DOHH2 (cell line): Measurements from ENCODE around the gene SLC66A1.

Experiments used
- H3F3A ChIP-seq: fragments of 200-600 bp; sonication (generic), shearing (Covaris generic); 2 replicates; pipeline ENCODE4 v1.6.0; 2016; ENCODE audit warnings: antibody characterized with exemption, mild to moderate bottlenecking; ENCODE audit not compliant: control insufficient read depth, insufficient read depth
- H3K27ac ChIP-seq: fragments of 200-600 bp; sonication (generic); 2 replicates; pipeline ENCODE4 v1.5.1; 2014; ENCODE audit warnings: low read depth, mild to moderate bottlenecking, low read length, moderate library complexity
- H3K27me3 ChIP-seq: fragments of 200-600 bp; sonication (generic); 2 replicates; pipeline ENCODE4 v1.6.1; 2014; ENCODE audit warnings: mild to moderate bottlenecking, low read length, mixed read lengths; ENCODE audit not compliant: control insufficient read depth
- H3K36me3 ChIP-seq: fragments of 200-600 bp; sonication (generic); 2 replicates; pipeline ENCODE4 v1.6.1; 2014; ENCODE audit warnings: mild to moderate bottlenecking, low read length, moderate library complexity, mixed read lengths; ENCODE audit not compliant: control insufficient read depth
- H3K4me1 ChIP-seq: fragments of 200-600 bp; sonication (generic); 2 replicates; pipeline ENCODE4 v1.6.1; 2014; ENCODE audit warnings: mild to moderate bottlenecking, low read length, mixed read lengths; ENCODE audit not compliant: control insufficient read depth
- H3K4me2 ChIP-seq: fragments of 200-600 bp; sonication (generic); 2 replicates; pipeline ENCODE4 v1.6.0; 2014; ENCODE audit warnings: mild to moderate bottlenecking, low read length, moderate library complexity
- H3K4me3 ChIP-seq: fragments of 200-600 bp; sonication (generic); 2 replicates; pipeline ENCODE4 v1.5.1; 2014; ENCODE audit warnings: mild to moderate bottlenecking, low read length, mixed read lengths
- H3K79me2 ChIP-seq: fragments of 200-600 bp; sonication (generic); 2 replicates; pipeline ENCODE4 v1.6.1; 2014; ENCODE audit warnings: mild to moderate bottlenecking, low read length, mixed read lengths; ENCODE audit not compliant: control insufficient read depth
- H3K9me2 ChIP-seq: fragments of 200-600 bp; sonication (generic); replicated peaks from 2 replicates; pipeline ENCODE4 v1.6.1; 2014; ENCODE audit warnings: mild to moderate bottlenecking, low read length, mixed read lengths; ENCODE audit not compliant: control insufficient read depth
- H3K9me3 ChIP-seq: fragments of 200-600 bp; sonication (generic); 2 replicates; pipeline ENCODE4 v1.6.1; 2014; ENCODE audit warnings: antibody characterized with exemption, low read length, mixed read lengths; ENCODE audit not compliant: control insufficient read depth, insufficient read depth
- H4K20me1 ChIP-seq: fragments of 200-600 bp; sonication (generic); 2 replicates; pipeline ENCODE4 v1.6.0; 2014; ENCODE audit warnings: low read depth, mild to moderate bottlenecking, antibody characterized with exemption, low read length, moderate library complexity; ENCODE audit not compliant: control insufficient read depth, insufficient read depth
- EZH2phosphoT487 ChIP-seq: fragments of 200-600 bp; sonication (generic); IDR thresholded peaks from 2 replicates; pipeline ENCODE4 v1.6.1; 2017; ENCODE audit warnings: borderline replicate concordance, mild to moderate bottlenecking, antibody characterized with exemption, low read length, moderate library complexity, mixed read lengths
- TF ChIP-seq, protein P1 (sequence below): fragments of 200-600 bp; sonication (generic); IDR thresholded peaks from one replicate; pipeline ENCODE4 v1.5.1; 2014; ENCODE audit warnings: antibody characterized with exemption, mild to moderate bottlenecking, low read depth, low read length; ENCODE audit not compliant: poor library complexity, severe bottlenecking

The SLC66A1 gene

DNA sequence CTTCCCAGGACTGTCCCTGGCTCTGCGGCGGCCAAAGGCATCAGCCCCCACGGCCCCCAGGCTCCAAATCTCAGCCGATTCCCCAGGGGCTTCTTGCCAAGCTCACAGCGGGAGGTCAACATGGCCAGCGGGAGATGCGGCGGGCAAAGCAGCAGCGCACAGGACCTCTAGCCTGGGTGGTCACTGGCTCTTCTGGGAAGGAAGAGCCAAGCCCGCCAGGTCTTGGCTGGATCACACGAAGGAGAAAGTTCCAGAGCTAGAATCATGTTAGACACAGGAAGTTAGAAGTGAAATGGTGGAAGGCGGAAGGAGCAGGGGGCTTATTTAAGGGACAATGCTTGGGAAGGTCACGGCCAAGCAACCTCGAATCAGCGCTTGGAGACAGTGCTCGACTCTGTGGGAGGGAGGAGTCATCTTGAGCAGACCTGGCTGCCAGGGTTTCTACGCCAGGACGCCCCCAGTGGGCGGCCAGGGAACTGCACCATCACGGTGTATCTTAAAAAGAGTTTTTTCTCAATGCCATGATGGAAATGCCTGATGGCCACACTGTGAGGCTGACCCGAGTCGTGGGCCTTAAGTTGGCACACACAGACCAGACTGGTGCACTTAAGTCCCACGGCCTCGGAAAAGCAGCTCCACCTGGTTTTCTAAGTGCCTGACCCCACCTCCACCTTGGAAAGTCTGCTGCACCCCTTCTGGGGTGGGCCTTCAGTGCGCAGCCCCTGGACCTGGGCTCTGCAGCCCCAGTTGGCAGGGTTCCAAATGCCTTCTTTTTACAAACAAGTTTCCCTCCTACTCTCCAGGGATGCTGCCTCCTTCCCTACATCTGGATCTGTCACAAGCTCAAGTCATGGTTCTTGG, 29.3 kb downstream of the SLC66A1 start:
- Histone ChIP-seq H3K36me3 (peaks cover 14% of the 10 kb centered on the region), H3K27me3 (no peaks in the 10 kb centered on the region), H3K4me2 (peak overlapping the region; percentile 46), H3K4me3 (peak overlapping the region; percentile 26; the same call in 1 of the 2 replicates), H3K27ac (no peak overlapping the region), H3K9me3 (no peaks in the 10 kb centered on the region), H3F3A (no peaks in the 10 kb centered on the region), H3K9me2 (no peaks in the 10 kb centered on the region), H3K4me1 (peaks cover 10% of the 10 kb centered on the region), H3K79me2 (no peaks in the 10 kb centered on the region; the same call in 1 of the 2 replicates), H4K20me1 (peaks cover 4% of the 10 kb centered on the region; the same call in 1 of the 2 replicates)
- TF ChIP-seq, protein P1, sequence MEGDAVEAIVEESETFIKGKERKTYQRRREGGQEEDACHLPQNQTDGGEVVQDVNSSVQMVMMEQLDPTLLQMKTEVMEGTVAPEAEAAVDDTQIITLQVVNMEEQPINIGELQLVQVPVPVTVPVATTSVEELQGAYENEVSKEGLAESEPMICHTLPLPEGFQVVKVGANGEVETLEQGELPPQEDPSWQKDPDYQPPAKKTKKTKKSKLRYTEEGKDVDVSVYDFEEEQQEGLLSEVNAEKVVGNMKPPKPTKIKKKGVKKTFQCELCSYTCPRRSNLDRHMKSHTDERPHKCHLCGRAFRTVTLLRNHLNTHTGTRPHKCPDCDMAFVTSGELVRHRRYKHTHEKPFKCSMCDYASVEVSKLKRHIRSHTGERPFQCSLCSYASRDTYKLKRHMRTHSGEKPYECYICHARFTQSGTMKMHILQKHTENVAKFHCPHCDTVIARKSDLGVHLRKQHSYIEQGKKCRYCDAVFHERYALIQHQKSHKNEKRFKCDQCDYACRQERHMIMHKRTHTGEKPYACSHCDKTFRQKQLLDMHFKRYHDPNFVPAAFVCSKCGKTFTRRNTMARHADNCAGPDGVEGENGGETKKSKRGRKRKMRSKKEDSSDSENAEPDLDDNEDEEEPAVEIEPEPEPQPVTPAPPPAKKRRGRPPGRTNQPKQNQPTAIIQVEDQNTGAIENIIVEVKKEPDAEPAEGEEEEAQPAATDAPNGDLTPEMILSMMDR: peak; percentile 93
- TF ChIP-seq EZH2phosphoT487: no peak

DNA sequence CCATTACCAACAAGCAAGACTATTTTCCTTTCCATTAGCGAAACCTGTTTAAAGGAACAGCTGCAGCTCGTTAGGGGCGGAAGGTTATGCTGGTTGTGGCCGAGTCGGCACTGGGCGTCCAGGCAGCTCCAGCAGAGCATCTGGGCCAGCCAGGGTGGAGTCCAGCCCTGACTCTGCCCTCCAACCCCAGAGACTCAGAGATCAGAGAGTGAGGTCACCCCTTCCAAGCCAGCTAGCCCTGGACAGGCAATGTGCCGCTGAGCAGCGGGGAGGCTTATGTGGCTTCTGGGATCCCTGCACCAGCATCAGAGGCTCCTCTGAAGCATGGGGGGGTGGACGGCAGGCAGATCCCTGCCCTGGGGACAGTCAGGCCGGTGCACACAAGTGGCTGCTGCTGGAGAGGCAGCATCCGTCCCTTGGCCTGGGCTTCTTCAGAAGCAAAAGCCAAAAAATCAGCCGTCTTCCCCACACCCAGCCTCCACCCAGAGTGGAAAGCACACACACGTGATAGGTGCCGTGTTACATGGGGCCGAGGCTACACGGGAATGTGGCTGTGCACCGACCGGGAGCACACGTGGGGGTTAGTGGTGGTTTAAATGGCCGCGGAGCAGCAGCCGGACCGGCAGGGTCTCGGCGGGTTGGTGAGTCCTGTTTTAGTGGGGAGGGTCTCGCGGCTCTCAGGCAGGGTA, 30.1 kb downstream of the SLC66A1 start:
- no peaks in the 10 kb centered on the region for H3K27me3 ChIP-seq
- H3F3A ChIP-seq: no peaks in the 10 kb centered on the region
- H3K4me3 ChIP-seq: no peak overlapping the region
- H3K9me2 ChIP-seq: no peaks in the 10 kb centered on the region
- H3K4me1 ChIP-seq: peaks cover 10% of the 10 kb centered on the region
- no peak for TF ChIP-seq EZH2phosphoT487
- TF ChIP-seq, protein P1: no peak
- no peak overlapping the region for H3K27ac ChIP-seq
- H3K4me2 ChIP-seq: no peak overlapping the region
- peaks cover 14% of the 10 kb centered on the region for H3K36me3 ChIP-seq
- H3K79me2 ChIP-seq: no peaks in the 10 kb centered on the region; the same call in 1 of the 2 replicates
- no peaks in the 10 kb centered on the region for H3K9me3 ChIP-seq
- peaks cover 4% of the 10 kb centered on the region; the same call in 1 of the 2 replicates for H4K20me1 ChIP-seq

DNA sequence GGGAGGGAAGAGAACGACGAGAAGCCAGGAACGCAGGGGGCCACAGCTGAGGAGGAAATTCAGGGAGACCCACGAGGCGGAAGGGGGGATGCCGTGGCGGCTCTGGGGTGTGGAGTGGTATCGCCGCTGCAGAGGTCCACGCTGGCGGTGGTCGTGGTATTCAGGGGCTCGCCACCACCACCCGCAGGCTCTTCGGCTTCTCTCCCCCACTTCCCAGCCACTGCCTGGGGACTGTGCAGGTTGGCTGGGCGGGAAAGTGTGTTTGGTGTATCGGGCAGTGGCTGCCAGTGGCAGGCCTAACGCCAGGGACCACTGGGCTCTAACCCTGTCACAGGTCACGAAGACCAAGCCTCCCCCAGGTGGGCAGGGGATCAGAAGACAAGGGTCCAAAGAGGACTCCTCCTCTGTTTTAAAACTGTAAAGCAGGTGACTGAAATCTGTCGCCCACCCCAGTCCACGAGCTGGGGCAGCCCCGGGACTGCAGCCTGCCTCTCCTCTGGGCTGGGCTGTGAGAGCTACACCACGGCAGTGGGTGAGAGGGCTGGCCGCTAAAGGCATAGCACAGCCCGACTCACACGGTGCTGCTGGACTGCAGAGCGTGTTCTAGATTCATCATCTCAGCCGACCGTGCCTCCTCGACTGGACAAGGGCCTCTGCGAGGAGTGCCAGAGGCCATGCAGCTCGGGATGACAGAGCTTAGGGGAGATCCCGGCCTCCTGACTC, 30.9 kb downstream of the SLC66A1 start:
- H4K20me1 ChIP-seq: peaks cover 4% of the 10 kb centered on the region; the same call in 1 of the 2 replicates
- no peaks in the 10 kb centered on the region; the same call in 1 of the 2 replicates for H3K79me2 ChIP-seq
- peaks cover 10% of the 10 kb centered on the region for H3K4me1 ChIP-seq
- no peak overlapping the region for H3K4me3 ChIP-seq
- no peak overlapping the region for H3K4me2 ChIP-seq
- H3K9me2 ChIP-seq: no peaks in the 10 kb centered on the region
- no peaks in the 10 kb centered on the region for H3F3A ChIP-seq
- TF ChIP-seq, protein P1: no peak
- no peak for TF ChIP-seq EZH2phosphoT487
- H3K27me3 ChIP-seq: no peaks in the 10 kb centered on the region
- H3K9me3 ChIP-seq: no peaks in the 10 kb centered on the region
- H3K36me3 ChIP-seq: peaks cover 14% of the 10 kb centered on the region
- H3K27ac ChIP-seq: no peak overlapping the region
